ENCODE measurements around the gene ECT2L.

ECT2L gene, protein sequence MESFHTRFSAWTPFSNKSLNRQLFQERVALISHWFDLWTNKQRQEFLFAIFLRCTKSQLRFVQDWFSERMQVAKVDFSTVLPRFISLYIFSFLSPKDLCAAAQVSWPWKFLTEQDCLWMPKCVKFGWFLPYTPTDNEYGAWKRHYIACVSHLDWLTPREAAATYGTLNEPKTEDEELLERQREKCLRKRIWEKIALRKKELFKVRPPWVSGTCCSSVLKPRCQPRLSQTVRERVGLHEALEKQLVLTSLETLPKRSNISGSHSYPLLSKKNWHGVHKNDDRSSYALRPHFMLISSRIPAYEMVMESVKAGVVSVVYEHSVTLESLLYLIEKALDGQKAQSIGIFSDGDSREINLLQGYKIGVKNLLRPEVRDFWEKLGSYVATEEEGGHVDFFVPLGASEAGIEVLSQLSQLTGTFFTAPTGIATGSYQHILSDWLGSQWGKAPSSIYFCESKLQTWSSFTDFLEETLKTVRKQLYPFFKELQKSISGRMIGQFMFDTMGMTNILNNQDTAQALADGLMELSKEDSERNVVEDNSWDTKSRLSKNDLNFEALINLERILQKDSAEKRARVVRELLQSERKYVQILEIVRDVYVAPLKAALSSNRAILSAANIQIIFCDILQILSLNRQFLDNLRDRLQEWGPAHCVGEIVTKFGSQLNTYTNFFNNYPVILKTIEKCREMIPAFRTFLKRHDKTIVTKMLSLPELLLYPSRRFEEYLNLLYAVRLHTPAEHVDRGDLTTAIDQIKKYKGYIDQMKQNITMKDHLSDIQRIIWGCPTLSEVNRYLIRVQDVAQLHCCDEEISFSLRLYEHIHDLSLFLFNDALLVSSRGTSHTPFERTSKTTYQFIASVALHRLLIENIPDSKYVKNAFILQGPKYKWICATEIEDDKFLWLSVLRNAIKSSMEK

DNA sequence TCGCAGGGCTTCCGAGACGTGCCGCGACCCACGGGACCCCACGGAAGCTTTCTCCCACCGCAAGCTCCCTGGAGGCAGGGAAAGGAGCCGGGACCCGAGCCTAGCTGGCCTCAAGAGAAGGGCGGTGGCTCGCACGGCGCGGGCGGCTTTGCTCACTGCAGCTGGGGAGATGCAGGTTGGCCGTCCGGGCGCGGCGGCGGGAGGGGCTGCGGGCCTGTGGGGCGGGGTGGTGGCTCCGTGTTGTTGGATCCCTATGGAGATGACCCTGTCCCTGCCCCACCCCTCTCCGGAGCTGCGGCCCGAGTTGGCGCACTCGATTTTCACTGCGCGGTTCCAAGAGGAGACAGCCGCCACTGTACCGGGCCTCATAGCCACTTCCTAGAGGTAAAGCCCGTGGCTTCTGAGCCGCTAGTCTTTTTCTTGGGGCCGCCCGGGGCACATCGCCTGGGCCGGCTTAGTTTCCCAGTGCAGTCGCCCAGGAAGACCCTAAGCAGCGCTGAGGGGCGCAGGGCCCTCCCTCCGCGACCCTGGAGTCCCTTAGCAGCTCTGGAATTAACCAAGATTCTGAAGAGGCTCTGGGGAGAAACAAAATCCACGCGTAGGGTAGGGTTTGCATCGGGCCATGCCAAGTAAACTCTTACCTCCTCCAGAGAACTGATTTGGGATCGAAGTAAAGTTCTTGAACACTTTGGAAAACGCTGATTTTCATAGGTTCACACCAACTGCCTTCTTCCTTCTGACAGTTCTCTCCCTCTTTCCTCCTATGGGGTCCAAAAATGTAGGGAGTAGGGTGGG is at the start of gene ECT2L:
TSS of gene ECT2L (plus strand) at position 279 of the 795 bp plus-strand sequence. CDS start 17,188 bp downstream, outside the sequence.
- DNase-seq (ENCODE audit: low read depth in 2 of 2), result no peak

DNA sequence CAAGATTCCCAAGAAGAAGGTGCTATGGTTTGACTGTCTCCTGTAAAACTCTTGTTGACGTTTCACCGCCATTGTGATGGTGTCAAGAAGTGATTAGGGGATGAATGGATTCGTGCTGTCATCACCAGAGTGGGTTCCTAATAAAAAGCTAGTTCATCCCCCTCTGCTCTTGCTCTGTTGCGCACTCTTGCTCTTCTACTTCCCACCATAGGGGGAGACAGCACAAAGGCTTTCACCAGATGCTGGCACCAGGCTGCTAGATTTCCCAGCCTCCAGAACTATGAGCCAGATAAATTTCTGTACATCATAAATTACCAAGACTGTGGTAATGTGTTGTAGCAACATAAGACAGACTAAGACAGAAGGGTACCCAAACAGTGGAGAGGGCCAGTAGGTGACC is 43.9 kb upstream of the ECT2L start:
- no peak for DNase-seq (ENCODE audit: low read depth in 2 of 2)

DNA sequence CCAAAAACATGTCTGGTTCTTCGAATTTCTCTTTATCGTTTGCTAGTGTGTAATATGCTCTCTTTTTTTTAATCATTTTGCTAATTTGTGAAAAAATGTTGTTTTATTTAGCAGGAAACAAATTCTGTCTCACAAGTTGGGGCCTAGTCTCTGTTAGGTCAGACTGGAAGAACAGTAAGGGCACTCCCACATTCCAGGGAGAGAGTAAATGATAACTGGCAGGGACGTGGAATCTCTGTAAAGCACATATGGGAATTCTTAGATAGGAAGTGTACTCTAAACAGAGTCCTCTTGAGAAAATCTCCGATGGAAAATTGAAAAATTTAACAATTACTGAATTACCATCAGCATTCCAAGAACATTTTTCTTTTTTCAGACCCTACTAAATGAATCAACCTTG is 38.8 kb upstream of the ECT2L start:
- DNase-seq (ENCODE audit: low read depth in 2 of 2), result no peak

DNA sequence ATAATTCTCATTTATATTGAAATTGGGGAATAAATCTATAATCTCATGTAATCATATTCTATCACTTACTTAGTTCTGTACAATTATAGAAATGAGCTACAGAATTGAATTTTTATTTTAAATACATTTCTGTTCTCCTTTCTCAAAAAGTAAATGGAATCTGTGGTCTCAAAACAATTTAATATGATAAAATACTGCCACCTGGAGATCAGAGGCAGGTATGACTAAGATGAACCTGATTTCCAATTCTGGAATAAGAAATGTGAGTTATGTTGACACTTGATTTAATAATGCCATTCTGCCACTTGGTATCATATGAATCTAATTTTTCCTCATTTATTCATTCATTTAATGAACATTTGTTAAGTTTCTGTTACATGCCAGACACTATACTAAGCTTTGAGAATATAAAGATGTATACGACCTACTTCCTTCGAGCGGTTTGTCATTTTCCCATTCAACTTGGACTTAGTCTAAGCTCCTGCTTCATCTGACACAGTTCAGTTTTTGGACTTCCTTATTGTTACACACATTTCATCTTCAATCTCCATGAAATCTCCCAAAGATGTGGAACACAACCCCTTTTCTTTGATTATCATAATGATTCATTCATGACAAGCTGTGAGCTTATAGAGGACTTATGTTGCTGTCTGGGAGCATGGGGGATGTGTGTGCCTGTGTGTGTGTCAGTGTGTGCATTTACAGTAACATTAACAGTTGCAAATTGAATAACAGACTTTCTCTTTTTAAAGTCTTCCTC is 29.8 kb upstream of the ECT2L start:
- no peak for DNase-seq (ENCODE audit: low read depth in 2 of 2)

DNA sequence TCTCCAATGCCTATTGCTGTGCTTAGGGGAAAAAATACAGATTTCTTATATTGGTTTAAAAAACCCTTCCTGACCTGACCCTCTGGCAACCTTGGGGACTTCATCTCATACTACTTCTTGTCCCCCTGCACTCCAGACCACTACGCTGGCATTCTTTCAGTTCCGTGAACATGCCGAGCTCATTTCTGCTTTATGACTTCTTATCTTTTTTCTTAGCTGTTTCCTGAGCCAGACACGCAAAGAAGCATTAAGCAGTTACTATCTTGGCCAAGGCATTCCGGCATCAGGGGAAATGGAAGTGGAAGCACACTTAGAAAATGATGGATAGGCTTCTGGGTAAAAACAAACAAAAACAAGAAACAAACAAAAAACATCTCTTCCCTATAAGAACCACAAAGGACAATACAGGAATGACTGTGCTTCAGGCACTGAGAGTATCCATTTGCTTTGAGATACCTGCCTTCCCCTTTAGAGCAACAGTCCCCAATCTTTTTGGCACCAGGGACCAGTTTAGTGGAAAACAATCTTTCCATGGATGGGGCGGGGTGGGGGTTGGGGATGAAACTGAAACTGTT is 26.7 kb upstream of the ECT2L start:
- DNase-seq (ENCODE audit: low read depth in 2 of 2), result no peak

DNA sequence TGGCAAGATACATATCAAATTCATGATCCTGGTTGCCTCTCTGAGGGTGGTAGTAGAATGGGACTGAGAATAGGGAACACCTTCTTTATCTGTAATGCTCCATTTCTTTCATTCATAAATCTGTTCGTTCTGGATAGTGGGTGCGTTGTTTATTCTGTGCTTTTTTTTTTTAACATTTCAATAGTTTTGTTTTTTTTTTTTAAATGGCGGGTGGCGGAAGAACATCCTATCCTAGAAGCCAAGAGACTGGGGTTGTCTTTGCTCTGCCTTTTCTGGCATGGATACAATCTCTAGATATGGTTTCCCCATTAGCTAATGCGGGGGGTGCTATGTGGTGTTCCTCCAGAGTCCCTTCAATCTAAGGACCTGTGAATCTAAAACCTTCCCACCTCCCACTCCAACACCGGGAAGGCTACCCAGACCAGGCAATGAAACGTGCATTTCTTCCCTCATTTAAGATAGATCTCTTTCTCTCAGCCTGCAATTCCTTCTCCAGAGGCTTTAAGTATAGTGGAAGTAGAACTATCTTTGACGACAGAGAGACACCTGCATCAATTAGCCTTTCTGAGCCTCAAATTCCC is 23.2 kb upstream of the ECT2L start:
- DNase-seq (ENCODE audit: low read depth in 2 of 2), result no peak

DNA sequence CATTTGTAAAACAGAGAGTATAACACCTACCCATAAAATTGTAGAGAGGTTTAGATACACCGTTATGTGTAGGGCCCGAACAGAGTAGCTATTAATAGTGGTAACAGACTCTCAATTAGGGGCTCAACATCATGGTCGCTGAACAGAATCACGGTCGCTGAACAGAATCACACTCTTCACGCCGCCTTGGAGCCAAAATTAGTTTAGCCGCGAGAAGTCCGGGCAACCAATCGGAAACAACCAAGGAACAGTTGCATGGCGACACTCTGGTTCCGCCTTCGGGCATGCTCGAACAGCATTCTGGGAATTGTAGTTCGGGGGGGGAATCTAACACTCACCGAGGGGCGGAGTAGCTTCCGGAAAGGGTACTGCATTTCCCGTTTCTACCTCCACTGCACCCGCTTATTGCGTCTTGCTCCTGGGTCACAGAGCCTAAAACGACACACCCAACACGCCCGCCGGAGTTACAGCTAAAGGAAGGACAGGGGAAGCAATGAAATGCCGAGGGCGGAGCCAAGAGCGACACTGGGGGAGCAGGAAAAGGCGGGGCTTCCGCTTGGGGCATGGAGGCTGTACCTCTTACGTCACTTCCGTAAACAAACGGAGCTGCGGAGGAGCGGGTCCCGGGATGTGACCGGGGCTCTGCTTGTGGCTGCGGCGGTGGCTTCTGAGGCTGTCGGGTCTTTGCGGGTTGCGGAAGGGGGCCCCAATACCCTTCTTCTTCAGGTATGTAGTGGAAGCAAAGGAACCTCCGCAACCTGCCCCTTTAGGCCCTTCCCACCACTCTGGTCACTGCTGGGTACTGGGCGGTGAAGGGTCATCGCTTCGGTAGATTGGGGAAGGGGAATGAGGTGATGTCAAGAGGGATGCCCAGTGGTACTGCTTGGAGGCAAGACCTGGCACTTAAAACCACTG is 22.5 kb upstream of the ECT2L start, which contains the start of gene CCDC28A:
TSS of gene CCDC28A (plus strand) at position 593 of the 915 bp plus-strand sequence. CDS start 2,352 bp downstream, outside the sequence.
- peak; percentile 85 to 87 for DNase-seq (ENCODE audit: low read depth in 2 of 2)

DNA sequence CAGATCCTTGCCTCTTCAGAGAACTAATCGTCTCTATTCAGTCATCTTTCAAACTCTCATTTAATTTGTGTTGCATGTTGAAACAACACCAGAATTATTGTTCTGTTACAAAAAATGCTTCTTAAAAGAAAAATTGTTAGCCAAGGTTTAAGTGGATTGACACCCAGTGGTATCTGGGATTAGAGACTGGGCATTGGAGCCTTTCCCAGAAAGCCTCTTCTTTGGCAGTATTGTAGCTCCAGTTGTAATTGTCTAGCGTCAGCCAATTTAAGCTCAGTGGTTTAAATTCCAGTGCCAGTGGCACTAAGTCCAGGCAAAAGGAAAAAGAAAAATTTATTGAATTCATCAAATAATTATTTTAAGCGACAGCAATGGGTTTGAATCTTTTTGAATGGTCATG is 21.5 kb upstream of the ECT2L start:
- DNase-seq (ENCODE audit: low read depth in 2 of 2), result no peak

DNA sequence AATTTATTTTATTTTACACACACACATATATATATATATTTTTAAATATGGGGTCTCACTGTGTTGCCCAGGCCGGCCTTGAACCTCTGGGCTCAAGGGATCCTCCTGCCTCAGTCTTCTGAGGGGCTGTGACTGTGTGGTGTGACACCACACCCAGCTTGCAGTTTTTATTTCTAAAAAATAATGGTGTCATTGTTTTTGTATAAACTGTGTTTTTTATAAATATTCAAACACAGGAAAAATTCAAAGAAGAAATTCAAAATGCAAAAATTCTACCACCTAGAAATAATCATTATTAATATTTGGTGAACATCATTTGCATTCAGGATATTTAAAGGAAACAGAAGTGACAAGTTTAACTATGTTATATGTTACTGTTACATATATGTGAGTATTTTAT is 19.2 kb upstream of the ECT2L start:
- no peak for DNase-seq (ENCODE audit: low read depth in 2 of 2)

DNA sequence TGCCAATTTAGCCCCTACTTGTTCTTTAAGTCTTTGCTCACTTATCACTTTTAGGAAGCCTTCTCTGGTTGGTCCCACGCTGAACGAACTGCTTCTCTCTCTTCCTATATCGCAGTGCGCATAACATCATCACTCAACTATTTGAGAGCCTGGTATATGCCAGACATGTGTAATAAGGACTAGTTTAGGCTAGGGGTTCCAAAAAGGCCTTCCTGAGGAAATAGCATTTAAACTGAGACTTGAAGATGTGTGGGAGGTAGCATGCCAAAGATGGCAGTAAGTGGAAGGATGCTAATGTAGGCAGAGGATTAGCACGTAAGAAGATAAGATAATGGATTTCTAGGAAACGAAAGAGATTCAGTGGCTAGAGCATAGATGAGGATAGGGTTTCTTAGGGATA is 17.6 kb upstream of the ECT2L start:
- DNase-seq (ENCODE audit: low read depth in 2 of 2), result no peak

DNA sequence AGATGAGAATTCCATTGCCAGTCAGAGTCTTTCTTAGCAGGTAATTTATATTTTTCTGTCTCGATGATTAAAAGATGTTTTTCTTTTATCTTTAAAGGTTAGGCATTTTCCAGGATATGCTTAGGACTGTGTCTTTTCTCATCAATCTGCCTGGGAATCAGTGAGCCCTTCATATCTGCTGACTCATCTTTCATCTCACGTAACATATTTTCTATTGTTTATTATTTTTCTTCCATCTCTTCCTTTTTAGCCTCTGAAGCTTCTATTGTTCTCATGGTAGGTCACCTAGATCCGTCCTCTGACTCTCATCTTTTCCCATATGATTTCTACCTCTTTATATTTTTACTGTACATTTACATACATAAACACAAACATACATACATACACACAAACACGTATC is 13.6 kb upstream of the ECT2L start:
- no peak for DNase-seq (ENCODE audit: low read depth in 2 of 2)

DNA sequence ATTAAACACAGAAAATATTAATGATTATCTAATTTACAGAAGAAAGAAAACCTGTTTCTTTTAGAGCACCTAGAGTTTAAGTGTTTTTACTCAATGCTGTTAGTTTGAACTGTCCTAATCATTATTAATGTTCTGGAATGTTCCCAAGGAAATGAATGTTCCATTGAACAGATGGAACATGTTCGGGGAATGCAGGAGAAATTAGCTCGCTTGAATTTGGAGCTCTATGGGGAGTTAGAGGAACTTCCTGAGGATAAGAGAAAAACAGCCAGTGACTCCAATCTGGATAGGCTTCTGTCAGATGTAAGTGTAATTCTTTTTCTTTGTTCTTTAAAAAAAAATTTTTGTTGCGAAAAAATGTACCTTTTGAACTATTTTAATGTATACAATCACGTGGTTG is 10.8 kb upstream of the ECT2L start:
- no peak for DNase-seq (ENCODE audit: low read depth in 2 of 2)

DNA sequence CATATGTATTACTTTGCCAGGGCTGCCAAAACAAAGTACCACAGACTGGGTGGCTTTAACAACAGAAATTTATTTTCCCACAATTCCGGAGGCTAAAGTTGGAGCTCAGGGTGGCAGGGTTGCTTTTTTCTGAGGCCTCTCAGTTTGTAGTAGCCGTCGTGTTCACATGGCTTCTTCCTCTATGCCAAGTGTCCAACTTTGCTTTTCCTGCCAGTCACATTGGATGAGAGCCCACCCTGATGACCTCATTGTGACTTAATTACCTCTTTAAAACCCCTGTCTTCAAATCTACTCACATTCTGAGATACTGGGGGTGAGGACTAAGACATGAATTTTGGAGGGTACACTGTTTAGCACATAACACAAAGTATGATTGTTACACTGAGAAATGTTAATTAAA is 9.9 kb upstream of the ECT2L start:
- DNase-seq (ENCODE audit: low read depth in 2 of 2), result no peak

DNA sequence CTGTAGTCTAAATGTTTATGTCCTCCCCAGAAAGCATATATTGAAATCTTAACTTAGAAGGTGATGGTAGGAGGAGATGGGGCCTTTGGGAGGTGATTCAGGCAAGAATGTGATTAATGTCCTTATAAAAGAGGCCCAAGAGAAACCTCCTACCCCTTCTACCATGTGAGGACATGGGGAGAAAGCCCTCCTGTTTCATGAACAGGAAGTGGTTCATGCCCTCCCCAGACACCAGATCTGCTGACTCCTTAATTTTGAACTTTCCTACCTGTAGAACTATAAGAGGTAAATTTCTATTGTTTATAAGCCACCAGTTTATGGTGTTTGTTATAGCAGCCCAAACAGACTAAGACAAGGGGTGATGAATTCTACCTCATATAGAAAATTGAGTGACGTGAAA is 8.7 kb upstream of the ECT2L start:
- DNase-seq (ENCODE audit: low read depth in 2 of 2), result no peak

DNA sequence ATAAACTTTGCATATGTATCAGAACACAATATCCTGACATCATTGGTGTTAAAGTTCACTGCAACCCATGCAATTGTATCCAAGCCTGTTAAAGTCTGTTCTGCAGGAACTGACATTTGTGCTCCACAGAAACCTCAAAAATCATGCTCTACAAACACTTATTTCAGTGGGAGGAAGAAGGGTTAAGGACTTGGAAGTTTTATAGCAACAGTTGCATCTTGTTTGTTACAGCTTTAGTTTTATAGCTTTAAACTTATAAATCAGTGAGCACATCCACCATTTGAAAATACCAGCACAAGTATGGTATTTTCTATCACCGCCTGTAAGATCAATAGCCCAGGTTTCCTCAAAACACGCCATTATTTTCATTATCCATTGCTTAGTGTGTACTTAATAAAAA is 884 bp downstream of the ECT2L start:
- DNase-seq (ENCODE audit: low read depth in 2 of 2), result no peak

DNA sequence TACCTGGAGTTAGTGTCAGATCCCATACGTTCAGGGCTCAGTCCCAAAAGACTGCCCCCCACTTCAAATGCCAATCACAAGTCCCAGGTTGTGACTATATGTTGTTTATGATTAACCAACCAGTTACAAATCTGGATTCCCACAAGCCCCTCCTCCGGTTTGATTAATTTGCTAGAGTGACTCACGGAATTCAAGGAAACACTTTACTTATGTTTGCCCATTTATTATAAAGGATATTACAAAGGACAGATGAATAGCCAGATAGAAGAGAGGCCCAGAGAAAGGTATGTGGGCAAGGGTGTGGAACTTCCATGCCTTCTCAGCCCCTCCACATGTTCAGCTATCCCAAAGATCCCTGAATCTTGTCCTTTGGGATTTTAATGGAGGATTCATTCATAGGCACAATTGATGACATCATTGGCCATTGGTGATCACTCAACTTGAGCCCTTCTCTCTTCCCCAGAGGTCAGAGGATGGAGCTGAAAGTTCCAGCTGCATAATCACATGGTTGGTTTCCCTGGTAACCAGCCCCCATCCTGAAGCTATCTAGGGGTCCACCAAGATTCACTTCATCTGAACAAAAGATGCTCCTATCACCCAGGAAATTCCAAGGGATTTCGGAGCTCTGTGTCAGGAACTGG is 2.0 kb downstream of the ECT2L start:
- no peak for DNase-seq (ENCODE audit: low read depth in 2 of 2)

DNA sequence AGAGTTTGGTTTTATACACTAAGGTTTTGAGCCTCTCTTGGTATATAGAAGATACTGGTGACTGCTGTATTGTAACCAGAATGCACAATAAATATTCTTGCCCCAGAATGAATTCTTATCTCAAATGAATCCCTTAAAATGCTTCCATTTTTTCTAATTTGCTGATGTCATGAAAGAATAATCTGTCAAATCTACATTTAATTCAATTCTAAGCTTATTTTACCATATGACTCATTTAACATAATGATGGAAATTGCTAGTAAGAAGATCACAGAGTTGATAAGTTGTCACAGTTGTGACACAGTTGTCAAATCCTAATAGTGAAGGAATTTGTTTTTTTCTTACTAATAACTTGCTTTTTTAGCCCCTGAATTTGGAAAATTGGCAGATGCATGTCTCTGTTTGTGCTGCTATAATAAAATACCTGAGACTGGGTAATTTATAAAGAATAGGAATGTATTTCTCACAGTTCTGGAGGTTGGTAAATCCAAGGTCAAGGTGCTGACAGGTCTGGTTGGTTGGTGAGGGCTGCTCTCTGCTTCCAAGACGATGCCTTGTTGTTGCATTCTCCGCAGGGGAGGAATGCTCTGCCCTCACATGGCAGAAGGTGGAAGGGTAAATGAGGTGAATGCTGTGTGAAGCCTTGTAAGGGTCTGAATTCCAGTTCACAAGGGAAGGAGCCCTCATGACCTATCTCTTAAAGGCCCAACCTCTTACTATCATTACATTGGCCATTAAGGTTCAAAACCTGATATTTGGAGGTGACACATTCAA is 4.7 kb downstream of the ECT2L start:
- no peak for DNase-seq (ENCODE audit: low read depth in 2 of 2)

DNA sequence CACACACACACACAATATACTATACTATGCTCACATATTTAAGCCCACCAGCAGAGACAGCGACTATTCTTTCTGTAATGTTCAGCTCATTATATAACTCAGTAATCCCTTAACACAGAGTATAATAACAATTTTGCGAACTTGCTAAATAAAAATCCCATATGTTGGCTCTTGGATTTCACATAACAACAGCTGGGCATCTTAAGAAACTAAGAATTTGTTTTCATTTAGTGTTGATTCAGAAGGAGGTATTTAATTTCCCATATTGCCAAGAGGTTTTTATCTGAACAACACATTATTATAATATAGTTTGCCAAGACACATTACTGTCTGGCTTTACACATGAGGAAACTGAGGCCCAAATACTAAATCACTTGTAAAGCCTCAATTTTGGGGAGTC is 7.4 kb downstream of the ECT2L start:
- DNase-seq (ENCODE audit: low read depth in 2 of 2), result no peak

Measured in stimulated activated CD4-positive, alpha-beta T cell treated with anti-CD3 and anti-CD28 coated beads, Interleukin-15, amount 100 ng/mL, for 48 hours (primary cell).